ENCODE measurements around the gene VPS16.
"Not testable (repeated sequence)": the region's sequence is repeated elsewhere in the genome, so short reads cannot be mapped to it uniquely, and the experiment has no call there.

VPS16 gene

GRCh38 chr20:2807929-2808328 is 32.6 kb upstream of the VPS16 start:
- not testable (repeated sequence) for DNase-seq

GRCh38 chr20:2809690-2810089 is 30.9 kb upstream of the VPS16 start:
- DNase-seq = no peak

GRCh38 chr20:2812189-2812588 is 28.4 kb upstream of the VPS16 start:
- DNase-seq = no peak

- no peak for DNase-seq
Measured at GRCh38 chr20:2814076-2814475, 26.5 kb upstream of the VPS16 start.

- no peak for DNase-seq
Measured at GRCh38 chr20:2814587-2815051, 25.9 kb upstream of the VPS16 start, which contains the start of gene C20orf141. Gene C20orf141 (plus strand): TSS chr20:2814987. CDS start chr20:2815185, 198 bp downstream.

GRCh38 chr20:2815242-2815900 is 25.2 kb upstream of the VPS16 start:
- no peak for DNase-seq

- no peak for DNase-seq
Measured at GRCh38 chr20:2816030-2816582, 24.4 kb upstream of the VPS16 start, which contains the start of gene TMEM239. Gene TMEM239 (plus strand): TSS chr20:2816364. CDS start chr20:2816555, 191 bp downstream.

GRCh38 chr20:2816583-2817340 is 23.8 kb upstream of the VPS16 start:
- DNase-seq = no peak

GRCh38 chr20:2817341-2817726 is 23.2 kb upstream of the VPS16 start:
- DNase-seq = no peak

- DNase-seq = no peak
Measured at GRCh38 chr20:2817891-2818595, 22.5 kb upstream of the VPS16 start.

- no peak for DNase-seq
Measured at GRCh38 chr20:2820084-2820895, 20.3 kb upstream of the VPS16 start.

- DNase-seq = no peak
Measured at GRCh38 chr20:2820896-2821869, 19.4 kb upstream of the VPS16 start.

GRCh38 chr20:2822073-2822472 is 18.5 kb upstream of the VPS16 start:
- DNase-seq = no peak

GRCh38 chr20:2825761-2826160 is 14.8 kb upstream of the VPS16 start:
- no peak for DNase-seq

- no peak for DNase-seq
Measured at GRCh38 chr20:2826655-2827054, 13.9 kb upstream of the VPS16 start.

- DNase-seq = no peak
Measured at GRCh38 chr20:2829376-2829775, 11.2 kb upstream of the VPS16 start.

- not testable (repeated sequence) for DNase-seq
Measured at GRCh38 chr20:2831206-2831605, 9.3 kb upstream of the VPS16 start.

GRCh38 chr20:2833761-2834160 is 6.8 kb upstream of the VPS16 start:
- no peak for DNase-seq

- no peak for DNase-seq
Measured at GRCh38 chr20:2834401-2835110, 6.0 kb upstream of the VPS16 start.

GRCh38 chr20:2835331-2835796 is 5.2 kb upstream of the VPS16 start:
- DNase-seq = no peak
